Heart right ventricle (tissue), 16 donors: Measurements from ENCODE around the gene SEMA3D. TPM values are rescaled to one million over a fixed set of nuclear protein-coding genes. Genes with fewer than 3 reads are reported as not detected.

ENCODE experiments used
- ATAC-seq, 8 donors: fragments of 200-7000 bp; cut with Tn5 transposase; one replicate each; pipeline ENCODE4 v1.9.1; 2020; ENCODE audit warnings: mild to moderate bottlenecking in 8 of 8, moderate library complexity in 8 of 8, moderate number of reproducible peaks in 1 of 8
- DNase-seq, 2 donors: peaks; one replicate each; pipeline ENCODE4 v3.0.0-alpha.2; 2020
- H3K27ac ChIP-seq, 10 donors: fragments of 200-600 bp; sonication (generic) in 2 of 10; one replicate each; pipeline versions ENCODE4 v1.5.0 to v1.8.0; 2020 to 2022; ENCODE audit warnings: mild to moderate bottlenecking in 3 of 10
- H3K27me3 ChIP-seq, 7 donors: fragments of 200-600 bp; one replicate each; pipeline ENCODE4 v1.8.0; 2021 to 2022; ENCODE audit warnings: mild to moderate bottlenecking in 2 of 7
- H3K36me3 ChIP-seq, 9 donors: fragments of 200-600 bp; sonication (generic) in 1 of 9; one replicate each; pipeline versions ENCODE4 v1.5.0 to v1.8.0; 2020 to 2022; ENCODE audit warnings: mild to moderate bottlenecking in 2 of 9
- H3K4me1 ChIP-seq, 9 donors: fragments of 200-600 bp; sonication (generic) in 1 of 9; one replicate each; pipeline versions ENCODE4 v1.5.0 to v1.8.0; 2020 to 2022; ENCODE audit warnings: mild to moderate bottlenecking in 4 of 9
- H3K4me3 ChIP-seq, 10 donors: fragments of 200-600 bp; sonication (generic) in 2 of 10; one replicate each; pipeline versions ENCODE4 v1.5.0 to v1.8.0; 2020 to 2022; ENCODE audit warnings: mild to moderate bottlenecking in 7 of 10, moderate library complexity in 2 of 10
- H3K9me3 ChIP-seq, 11 donors: fragments of 200-600 bp in 10 of 11; sonication (generic) in 2 of 11; one replicate each; pipeline versions ENCODE4 v1.5.0 to v1.8.0; 2013 to 2022; ENCODE audit warnings: mild to moderate bottlenecking in 2 of 11, control low read depth in 1 of 11, moderate library complexity in 1 of 11
- CTCF ChIP-seq, 9 donors: fragments of 200-600 bp; sonication (generic) in 2 of 9; IDR thresholded peaks; one replicate each; pipeline versions ENCODE4 v1.5.0 to v1.8.0; 2021 to 2022; ENCODE audit warnings: antibody characterized with exemption in 9 of 9, mild to moderate bottlenecking in 5 of 9, moderate library complexity in 1 of 9
- WGBS, 2 donors: extraction: QIAGEN DNeasy Blood & Tissue Kit; methylation state at CpG; one replicate each; pipeline ENCODE4 v1.1.7; 2013; ENCODE audit warnings: inconsistent platforms in 1 of 2; 5-methylcytosine and 5-hydroxymethylcytosine counted together
- intact Hi-C, 10 donors: fragments of 100-400 bp; cut with DNase I; formaldehyde crosslinking; loops; one replicate each; pipeline versions ENCODE4 v1.11.1 to v1.14.2; 2022
- polyA plus RNA-seq, 2 donors: library from polyadenylated mRNA; stranded (reverse); fragments of 200-250 nt; gene quantifications; one replicate each; pipeline ENCODE4 v1.2.3, GENCODE V29; 2013
- total RNA-seq, 10 donors: library from RNA; stranded (reverse); fragmentation: NEBNext Ultra II Directional in 3 of 10; extraction: Animal tissue kit (Norgen Biotek cat#: 25700) in 3 of 10; gene quantifications; one replicate each; pipeline versions ENCODE4 v1.2.1 to v1.2.4, GENCODE V29; 2021 to 2023
- donor health status: Arrhythmogenic right ventricular cardiomyopathy.
- donor health status: ischemic (EF 13 %, LVEDD 7.1; RV severe dilation, severe dysfunction).
- donor health status: healthy with polysubstance abuse.
- donor health status: DM: no; HTN: yes; CAD: no.
- donor health status: DM: no; HTN: no; CAD: no.
- donor health status: ischemic (EF 25% LVEDD 6.9; RV normal size, moderate dysfunction).
- donor health status: ischemic (EF 25% LVEDD 5.7; RV mildly dilated, moderate dysfunction).
- donor health status: healthy.
- donor health status: DM: yes; HTN: yes; CAD: no.
- donor health status: Ischemic cardiomyopathy.
- donor health status: ischemic (EF 35%, LVEDD 5.7; RV mildly dilated, moderate dysfunction).
- donor health status: nonischemic (EF 11% LVEDD 7.7; RV severe dilation, severe dysfunction).
- donor health status: DM: yes; HTN: yes; CAD: no.
- donor health status: PGD.
- donor health status: ischemic (EF 29% LVEDD 5.4; RV normal size, mild dysfunction).
- donor health status: nonischemic (EF 23%, LVEDD 6.1; RV moderate dilation, normal function).

SEMA3D gene
- total and polyA plus RNA-seq, 12 donors = 0.10 to 3.5 (median 0.86) TPM

GRCh38 chr7:85068799-85069198 is 118.1 kb downstream of the SEMA3D start:
- Histone ChIP-seq H3K9me3 (no peaks in the 10 kb centered on the region), H3K27ac (no peak overlapping the region), H3K4me1 (peaks cover 0 to 25% (median 8%) of the 10 kb centered on the region in 9 donors), H3K36me3 (no peaks in the 10 kb centered on the region), H3K27me3 (no peaks in the 10 kb centered on the region), H3K4me3 (no peak overlapping the region)
- WGBS, 2 donors = 69 to 81% methylated on average over 1 of the region's 1 CpG
- ATAC-seq (peak in 6 of 8 donors; percentile 44 to 83 (median 58)), DNase-seq (no peak)
- no peak for TF ChIP-seq CTCF (IDR thresholded peaks at IDR 0.05)
- intact Hi-C loops = loop anchor here in 1 of 10 donors (10.0 kb wide), 1 partner anchor 116 kb away; the partner anchor contains the start of gene SEMA3D

- H3K36me3 ChIP-seq = no peaks in the 10 kb centered on the region
- WGBS, 2 donors = 81 to 90% methylated on average over 1 of the region's 1 CpG
- ATAC-seq (no peak), DNase-seq (no peak)
- H3K27ac ChIP-seq = no peak overlapping the region
- H3K9me3 ChIP-seq = no peaks in the 10 kb centered on the region
- no peak for TF ChIP-seq CTCF (IDR thresholded peaks at IDR 0.05)
- H3K4me1 ChIP-seq = peaks cover 0 to 32% (median 8%) of the 10 kb centered on the region in 9 donors
- H3K4me3 ChIP-seq = no peak overlapping the region
- intact Hi-C loops = loop anchor here in 1 of 10 donors (10.0 kb wide), 1 partner anchor 117 kb away; the partner anchor contains the start of gene SEMA3D
- no peaks in the 10 kb centered on the region for H3K27me3 ChIP-seq
Observed at GRCh38 chr7:85067371-85067770, 119.5 kb downstream of the SEMA3D start.

- no peak for TF ChIP-seq CTCF (IDR thresholded peaks at IDR 0.05)
- H3K4me3 ChIP-seq = no peak overlapping the region
- no peak overlapping the region for H3K27ac ChIP-seq
- DNase-seq (no peak), ATAC-seq (no peak)
- no peaks in the 10 kb centered on the region for H3K27me3 ChIP-seq
- intact Hi-C loops = loop anchor here in 1 of 10 donors (10.0 kb wide), 1 partner anchor 119 kb away; the partner anchor contains the start of gene SEMA3D
- H3K9me3 ChIP-seq = no peaks in the 10 kb centered on the region
- peaks cover 0 to 32% (median 8%) of the 10 kb centered on the region in 9 donors for H3K4me1 ChIP-seq
- no peaks in the 10 kb centered on the region for H3K36me3 ChIP-seq
Observed at GRCh38 chr7:85065888-85066485, 120.9 kb downstream of the SEMA3D start.

DNA sequence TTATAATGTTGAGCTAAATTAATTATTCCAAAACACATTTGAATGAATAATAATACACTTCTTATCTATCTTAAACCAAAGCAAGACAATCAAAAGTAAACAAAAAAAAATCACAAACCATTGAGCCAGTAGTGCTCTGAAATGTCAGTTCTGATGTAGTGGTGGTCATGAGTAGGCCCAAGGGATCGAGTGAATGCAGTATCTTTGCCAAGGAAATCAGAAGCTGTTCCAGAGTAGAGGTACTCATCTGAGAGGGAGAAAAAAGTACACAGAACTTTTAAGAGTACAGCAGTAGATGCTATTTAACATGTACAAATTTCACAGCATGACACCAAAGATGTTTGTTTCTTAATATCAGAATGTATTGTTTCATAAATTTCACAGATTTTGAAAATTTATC is 121.5 kb downstream of the SEMA3D start:
- Histone ChIP-seq H3K4me1 (peaks cover 0 to 32% (median 8%) of the 10 kb centered on the region in 9 donors), H3K9me3 (no peaks in the 10 kb centered on the region), H3K36me3 (no peaks in the 10 kb centered on the region), H3K27me3 (no peaks in the 10 kb centered on the region), H3K4me3 (no peak overlapping the region), H3K27ac (no peak overlapping the region)
- DNase-seq = peak in 1 of 2 donors; percentile 23
- TF ChIP-seq CTCF (IDR thresholded peaks at IDR 0.05) = no peak
- peak in 7 of 8 donors; percentile 71 to 90 (median 82) for ATAC-seq
- 16 to 29% methylated on average over 1 of the region's 1 CpG for WGBS, 2 donors
- intact Hi-C loops = loop anchor here in 1 of 10 donors (10.0 kb wide), 1 partner anchor 119 kb away; the partner anchor contains the start of gene SEMA3D
